SK-N-SH treated with all-trans-retinoic acid at 6 μM for 48 hours (cell line): ENCODE measurements around the gene TCF12.

Source experiments
- CREB5 ChIP-seq: fragments of 250-450 bp; sonication (Bioruptor Pico); IDR thresholded peaks from 2 replicates; pipeline ENCODE4 v1.5.1; 2020; ENCODE audit warnings: low read depth, mild to moderate bottlenecking, moderate library complexity
- CSRNP3 ChIP-seq: fragments of 250-450 bp; sonication (Bioruptor Pico); IDR thresholded peaks from 2 replicates; pipeline ENCODE4 v1.5.1; 2021; ENCODE audit warnings: mild to moderate bottlenecking, moderate library complexity
- PATZ1 ChIP-seq: fragments of 250-450 bp; sonication (Bioruptor Pico); IDR thresholded peaks from 2 replicates; pipeline ENCODE4 v1.8.0; 2020; ENCODE audit warnings: mild to moderate bottlenecking, moderate library complexity, borderline replicate concordance
- TSHZ2 ChIP-seq: fragments of 250-450 bp; sonication (Bioruptor Pico); IDR thresholded peaks from 2 replicates; pipeline ENCODE4 v1.5.0; 2020; ENCODE audit warnings: mild to moderate bottlenecking, moderate library complexity
- ZFP3 ChIP-seq: fragments of 250-450 bp; sonication (Bioruptor Pico); IDR thresholded peaks from 2 replicates; pipeline ENCODE4 v1.5.0; 2020; ENCODE audit warnings: mild to moderate bottlenecking, moderate library complexity
- ZFP30 ChIP-seq: fragments of 450-650 bp; formaldehyde crosslinking; IDR thresholded peaks from 2 replicates; pipeline ENCODE4 v1.5.0; 2022; ENCODE audit warnings: mild to moderate bottlenecking, moderate library complexity

GRCh38 chr15:57098896-57099295, 180.5 kb downstream of the TCF12 start:
- TF ChIP-seq CREB5 (CRISPR knock-in tag) (no peak), ZFP3 (CRISPR knock-in tag) (no peak), CSRNP3 (CRISPR knock-in tag) (no peak), TSHZ2 (CRISPR knock-in tag) (no peak), PATZ1 (CRISPR knock-in tag) (no peak), ZFP30 (CRISPR knock-in tag) (no peak)
